Omental fat pad (tissue), 4 donors: ENCODE measurements around the gene ACAP2. TPM values are rescaled to one million over a fixed set of nuclear protein-coding genes. Genes with fewer than 3 reads are reported as not detected.

Experiments used
- ATAC-seq: fragments of 150-250 bp; one replicate; pipeline ENCODE4 v1.9.1; 2016; ENCODE audit warnings: mild to moderate bottlenecking, moderate library complexity; ENCODE audit not compliant: low FRiP score
- DNase-seq: peaks from one replicate; pipeline ENCODE4 v3.0.0-alpha.2; 2019; ENCODE audit warnings: low spot score
- CTCF ChIP-seq, 3 donors: fragments of 450-650 bp; IDR thresholded peaks; one replicate each; pipeline ENCODE4 v1.5.1; 2016 to 2017; ENCODE audit warnings: antibody characterized with exemption in 3 of 3, mild to moderate bottlenecking in 3 of 3, moderate library complexity in 2 of 3
- total RNA-seq, 4 donors: library from RNA; depleted of rRNA; stranded (reverse); fragments of >200 nt; gene quantifications; one replicate each; pipeline ENCODE4 v1.1.0, GENCODE V29; 2016

Gene ACAP2
- total RNA-seq, 4 donors from 2014 or later, result 41.6 to 76.1 (median 44.5) TPM

GRCh38 chr3:195441992-195442572, 738 bp downstream of the ACAP2 start:
- TF ChIP-seq CTCF (IDR thresholded peaks at IDR 0.05), result no peak
- DNase-seq (no peak), ATAC-seq (peak; percentile 4)

- ATAC-seq (no peak), DNase-seq (no peak)
- TF ChIP-seq CTCF (IDR thresholded peaks at IDR 0.05), result no peak
Observed at GRCh38 chr3:195441476-195441991, 1.3 kb downstream of the ACAP2 start.

GRCh38 chr3:195441051-195441450, 1.8 kb downstream of the ACAP2 start:
- DNase-seq (no peak), ATAC-seq (no peak)
- no peak for TF ChIP-seq CTCF (IDR thresholded peaks at IDR 0.05)

- TF ChIP-seq CTCF (IDR thresholded peaks at IDR 0.05), result no peak
- DNase-seq, result no peak
- ATAC-seq, result no peak
Observed at GRCh38 chr3:195440379-195440778, 2.4 kb downstream of the ACAP2 start.

- no peak for TF ChIP-seq CTCF (IDR thresholded peaks at IDR 0.05)
- no peak for DNase-seq
- no peak for ATAC-seq
Observed at GRCh38 chr3:195438371-195438770, 4.4 kb downstream of the ACAP2 start.

GRCh38 chr3:195425849-195426248, 17.0 kb downstream of the ACAP2 start:
- ATAC-seq, result no peak
- DNase-seq, result no peak

More at GRCh38 chr3:195425849-195426248, 17.0 kb downstream of the ACAP2 start:
- TF ChIP-seq CTCF (IDR thresholded peaks at IDR 0.05), result no peak
